ENCODE data around the gene FAM135A. TPM values are rescaled to one million over a fixed set of nuclear protein-coding genes. Genes with fewer than 3 reads are reported as not detected.

FAM135A gene
- 28.9 and 30.6 TPM in 2 replicates for total RNA-seq
- total RNA-seq (2013): 17.6 TPM
- 3.9 and 6.4 TPM in 2 replicates for polyA plus RNA-seq
- 7.0 and 13.1 TPM in 2 replicates for polyA minus RNA-seq

- peak within 1 kb of the TSS; percentile 97 for H3K4me3 Mint-ChIP-seq
- DNase-seq (peak; percentile 97), ATAC-seq (ENCODE audit: low read depth) (peak; percentile 98)
- Histone ChIP-seq H3K4me2 (replicated peaks; ENCODE audit: low read depth, low read length, poor library complexity, severe bottlenecking) (peak within 1 kb of the TSS; percentile 98), H4K20me1 (ENCODE audit: control insufficient read depth, insufficient read depth, low read length, poor library complexity, severe bottlenecking) (no peaks in the 10 kb centered on the region), H3K4me1 (ENCODE audit: control insufficient read depth in 2 of 2, insufficient read depth in 2 of 2, low read length in 2 of 2) (peaks cover 7 to 17% of the 10 kb centered on the region in 2 donors), H3K36me3 (replicated peaks in 1 of 2; ENCODE audit: control extremely low read depth in 1 of 2, control insufficient read depth in 1 of 2, extremely low read depth in 1 of 2, insufficient read depth in 2 of 2, low read length in 1 of 2) (no peaks in the 10 kb centered on the region), H3K79me2 (ENCODE audit: control insufficient read depth, insufficient read depth, low read length) (peaks cover 16% of the 10 kb centered on the region), H2AFZ (ENCODE audit: insufficient read depth, low read depth, low read length, poor library complexity, severe bottlenecking) (peak within 1 kb of the TSS; percentile 96), H3K27ac (ENCODE audit: low read length in 2 of 2) (peak within 1 kb of the TSS; percentile 67 to 76), H3K27me3 (replicated peaks in 1 of 4; ENCODE audit: control extremely low read depth in 1 of 4, control insufficient read depth in 3 of 4, insufficient read depth in 4 of 4, low read length in 3 of 4) (no peaks in the 10 kb centered on the region), H3K9me3 (ENCODE audit: control extremely low read depth in 1 of 3, control insufficient read depth in 2 of 3, insufficient read depth in 1 of 3, low read length in 2 of 3) (no peaks in the 10 kb centered on the region), H3K9ac (ENCODE audit: low read length) (peak within 1 kb of the TSS; percentile 90), H3K4me3 (ENCODE audit: control extremely low read depth in 1 of 5, extremely low read depth in 1 of 5, insufficient read depth in 1 of 5, low read depth in 2 of 5, low read length in 4 of 5) (peak within 1 kb of the TSS; percentile 71 to 88 (median 79))
- intact Hi-C loops (cut with micrococcal nuclease): loop anchor here (1.0 to 10.0 kb wide), 6 partner anchors 42 to 875 kb away; partner anchors contain the start of genes COL19A1, LMBRD1, OGFRL1 and SMAP1
- H3K9me3 Mint-ChIP-seq (ENCODE audit: insufficient read depth): no peaks in the 10 kb centered on the region
- ChIA-PET CTCF (interaction anchor here (0.9 to 1.8 kb wide), 4 partner anchors 42 to 255 kb away, joined by 3 to 10 read pairs (median 6); partner anchors contain the start of gene SMAP1), POLR2A (interaction anchor here (0.8 kb wide), 1 partner anchor 152 kb away, joined by 3 read pairs; no protein-coding TSS in a partner anchor)
- peaks cover 23% of the 10 kb centered on the region for H3K4me1 Mint-ChIP-seq
- no peaks in the 10 kb centered on the region for H3K27me3 Mint-ChIP-seq
- TF ChIP-seq EZH2 (IDR thresholded peaks at IDR 0.05; ENCODE audit: borderline replicate concordance, insufficient read depth, low read depth, low read length, poor library complexity, severe bottlenecking) (no peak), CTCF (IDR thresholded peaks at IDR 0.05) (no peak)
- under 1% methylated on average over 86 of the region's 89 CpGs for WGBS (ENCODE audit: insufficient coverage)
- H3K27ac Mint-ChIP-seq: peak within 1 kb of the TSS; percentile 87
Observed at GRCh38 chr6:70413114-70413991, at the start of gene FAM135A. TSS of gene FAM135A (plus strand) at chr6:70413508. CDS start at chr6:70428343, 14,835 bp downstream.

Data from B cell (primary cell).